CD4-positive, alpha-beta T cell (primary cell): ENCODE data around the gene CTDSPL2. TPM values are rescaled to one million over a fixed set of nuclear protein-coding genes. Genes with fewer than 3 reads are reported as not detected.

Experiments
- ATAC-seq: fragments of 200-7000 bp; cut with Tn5 transposase; one replicate; pipeline ENCODE4 v1.10.0; 2022; ENCODE audit warnings: mild to moderate bottlenecking; ENCODE audit not compliant: poor library complexity
- CTCF ChIA-PET: fragments of 350-600 bp; sonication (Branson Sonifier 250); formaldehyde crosslinking; loops from one replicate; lab custom pipeline; 2021; ENCODE audit warnings: antibody characterized with exemption, inconsistent platforms; lab: Charles Lee
- POLR2A ChIA-PET: fragments of 350-600 bp; sonication (Branson Sonifier 250); formaldehyde crosslinking; loops from one replicate; lab custom pipeline; 2021; ENCODE audit warnings: antibody characterized with exemption, inconsistent platforms; lab: Charles Lee
- DNase-seq, 14 experiments: peaks; one replicate each; pipeline ENCODE4 v3.0.0-alpha.2; 2013 to 2020; ENCODE audit warnings: mixed read lengths in 2 of 14
- H3K27ac ChIP-seq, 2 donors: one replicate each; pipeline versions ENCODE4 v1.5.1 to v1.7.0; 2013; ENCODE audit warnings: low read length in 2 of 2, low read depth in 1 of 2, mild to moderate bottlenecking in 1 of 2
- H3K27me3 ChIP-seq, 2 experiments: 1 replicate in 1 of 2; 2 replicates in 1 of 2; pipeline versions ENCODE4 v1.6.1 to v1.7.0; 2013; ENCODE audit warnings: low read length in 2 of 2, control low read depth in 1 of 2, mild to moderate bottlenecking in 1 of 2, moderate library complexity in 1 of 2; ENCODE audit not compliant: insufficient read depth in 2 of 2, control insufficient read depth in 1 of 2
- H3K36me3 ChIP-seq: one replicate; pipeline ENCODE4 v1.6.1; 2013; ENCODE audit warnings: low read length, control low read depth; ENCODE audit not compliant: insufficient read depth
- H3K4me1 ChIP-seq: one replicate; pipeline ENCODE4 v1.6.1; 2013; ENCODE audit warnings: low read length, control low read depth; ENCODE audit not compliant: insufficient read depth
- H3K4me3 ChIP-seq: one replicate; pipeline ENCODE4 v1.5.1; 2013; ENCODE audit warnings: mild to moderate bottlenecking, low read length, moderate library complexity
- H3K9me3 ChIP-seq, 2 experiments: 1 replicate in 1 of 2; 2 replicates in 1 of 2; pipeline versions ENCODE4 v1.6.1 to v1.7.0; 2013; ENCODE audit warnings: low read length in 2 of 2, mild to moderate bottlenecking in 2 of 2, control low read depth in 1 of 2, moderate library complexity in 1 of 2; ENCODE audit not compliant: control insufficient read depth in 1 of 2, insufficient read depth in 1 of 2
- H3K27ac Mint-ChIP-seq: one replicate; pipeline ENCODE4 v1.8.0; 2020; ENCODE audit warnings: mixed read lengths
- H3K27me3 Mint-ChIP-seq: one replicate; pipeline ENCODE4 v1.8.0; 2021; ENCODE audit warnings: mixed read lengths
- H3K36me3 Mint-ChIP-seq: one replicate; pipeline ENCODE4 v1.8.0; 2021; ENCODE audit warnings: low read depth, mixed read lengths
- H3K4me1 Mint-ChIP-seq: one replicate; pipeline ENCODE4 v1.8.0; 2021; ENCODE audit warnings: low read depth, mixed read lengths
- H3K4me3 Mint-ChIP-seq: one replicate; pipeline ENCODE4 v1.8.0; 2020; ENCODE audit warnings: mild to moderate bottlenecking, mixed read lengths
- H3K9me3 Mint-ChIP-seq: one replicate; pipeline ENCODE4 v1.8.0; 2020; ENCODE audit warnings: mixed read lengths
- CTCF ChIP-seq: fragments of 200-600 bp; IDR thresholded peaks from one replicate; pipeline ENCODE4 v1.8.0; 2022; ENCODE audit warnings: antibody characterized with exemption, mild to moderate bottlenecking
- intact Hi-C, 2 experiments: fragments of 100-400 bp; cut with DNase I in 1 of 2; cut with micrococcal nuclease in 1 of 2; formaldehyde crosslinking; loops; one replicate each; pipeline versions ENCODE4 v1.15.1 to v1.9.0; 2023 to 2025; cut with DNase I, micrococcal nuclease
- total RNA-seq, 174 experiments: library from RNA in 2 of 174; stranded (reverse) in 2 of 174; gene quantifications; one replicate each; pipeline ENCODE4 v1.2.3 and lab custom pipeline; 2021 to 2026

Gene CTDSPL2
- total RNA-seq, 2 experiments from 2014 or later: 106 to 113 TPM

- Histone ChIP-seq H3K4me1 (peaks cover 3% of the 10 kb centered on the region), H3K9me3 (no peaks in the 10 kb centered on the region), H3K27ac (no peak overlapping the region), H3K27me3 (no peaks in the 10 kb centered on the region), H3K4me3 (no peak overlapping the region), H3K36me3 (peaks cover 16% of the 10 kb centered on the region)
- CTCF ChIA-PET: no interaction called here
- Mint-ChIP-seq H3K27me3 (no peaks in the 10 kb centered on the region), H3K4me3 (no peak overlapping the region), H3K9me3 (no peaks in the 10 kb centered on the region), H3K4me1 (peaks cover 25% of the 10 kb centered on the region), H3K36me3 (peaks cover 19% of the 10 kb centered on the region), H3K27ac (no peak overlapping the region)
- POLR2A ChIA-PET: no interaction called here
- ATAC-seq (no peak), DNase-seq (no peak)
- TF ChIP-seq CTCF: no peak
- intact Hi-C loops: no loop called here
Observed at GRCh38 chr15:44479343-44479742, 51.9 kb downstream of the CTDSPL2 start.

- ChIA-PET CTCF (interaction anchor here (1.3 kb wide), 1 partner anchor 11 kb away, joined by 5 read pairs; no protein-coding TSS in a partner anchor), POLR2A (no interaction called here)
- Mint-ChIP-seq H3K4me1 (peaks cover 25% of the 10 kb centered on the region), H3K27me3 (no peaks in the 10 kb centered on the region), H3K9me3 (no peaks in the 10 kb centered on the region), H3K36me3 (peaks cover 38% of the 10 kb centered on the region), H3K4me3 (no peak overlapping the region), H3K27ac (peak overlapping the region; percentile 2)
- DNase-seq (no peak), ATAC-seq (no peak)
- intact Hi-C loops: loop anchor here in 1 of 2 experiments (5.0 kb wide), 1 partner anchor 50 kb away; no protein-coding TSS in a partner anchor
- H3K36me3 ChIP-seq: peaks cover 16% of the 10 kb centered on the region
- no peaks in the 10 kb centered on the region for H3K27me3 ChIP-seq
- H3K27ac ChIP-seq: no peak overlapping the region
- no peak for TF ChIP-seq CTCF
- H3K9me3 ChIP-seq: no peaks in the 10 kb centered on the region
- H3K4me3 ChIP-seq: no peak overlapping the region
- peaks cover 3% of the 10 kb centered on the region for H3K4me1 ChIP-seq
Observed at GRCh38 chr15:44482090-44482489, 54.7 kb downstream of the CTDSPL2 start.

- Mint-ChIP-seq H3K27ac (no peak overlapping the region), H3K4me1 (peaks cover 24% of the 10 kb centered on the region), H3K9me3 (no peaks in the 10 kb centered on the region), H3K36me3 (peaks cover 70% of the 10 kb centered on the region), H3K4me3 (no peak overlapping the region), H3K27me3 (no peaks in the 10 kb centered on the region)
- ChIA-PET POLR2A (no interaction called here), CTCF (no interaction called here)
- Histone ChIP-seq H3K27me3 (no peaks in the 10 kb centered on the region), H3K4me3 (no peak overlapping the region), H3K4me1 (no peaks in the 10 kb centered on the region), H3K27ac (no peak overlapping the region), H3K9me3 (no peaks in the 10 kb centered on the region), H3K36me3 (peaks cover 37% of the 10 kb centered on the region)
- TF ChIP-seq CTCF: no peak
- intact Hi-C loops: no loop called here
- ATAC-seq (no peak), DNase-seq (no peak)
Observed at GRCh38 chr15:44485880-44486279, 58.5 kb downstream of the CTDSPL2 start.
